Neural progenitor cell (in vitro differentiated cells): ENCODE measurements around the gene TACR1. TPM values are rescaled to one million over a fixed set of nuclear protein-coding genes. Genes with fewer than 3 reads are reported as not detected.

ENCODE experiments used
- DNase-seq: peaks from one replicate; pipeline ENCODE4 v3.0.0-alpha.2; 2016; ENCODE audit warnings: low spot score
- H2AFZ ChIP-seq: fragments of 200-600 bp; sonication (generic); replicated peaks from 2 replicates; pipeline ENCODE4 v1.6.1; 2016; ENCODE audit warnings: antibody characterized with exemption
- H3F3A ChIP-seq: fragments of 200-600 bp; sonication (generic); 2 replicates; pipeline ENCODE4 v1.6.1; 2016; ENCODE audit warnings: antibody characterized with exemption, low read depth
- H3K27ac ChIP-seq: fragments of 200-600 bp; sonication (generic); 2 replicates; pipeline ENCODE4 v1.5.1; 2016; ENCODE audit warnings: mild to moderate bottlenecking
- H3K27me3 ChIP-seq: fragments of 200-600 bp; sonication (generic); 2 replicates; pipeline ENCODE4 v1.6.1; 2016; ENCODE audit warnings: mild to moderate bottlenecking, moderate library complexity
- H3K36me3 ChIP-seq: fragments of 200-600 bp; sonication (generic); 2 replicates; pipeline ENCODE4 v1.5.1; 2016
- H3K4me1 ChIP-seq: fragments of 200-600 bp; sonication (generic); 2 replicates; pipeline ENCODE4 v1.6.1; 2016; ENCODE audit warnings: mixed run types
- H3K4me2 ChIP-seq: fragments of 200-600 bp; sonication (generic); 2 replicates; pipeline ENCODE4 v1.6.1; 2016
- H3K4me3 ChIP-seq: fragments of 200-600 bp; sonication (generic); 2 replicates; pipeline ENCODE4 v1.5.1; 2016
- H3K79me2 ChIP-seq: fragments of 200-600 bp; sonication (generic); 2 replicates; pipeline ENCODE4 v1.6.1; 2016; ENCODE audit warnings: low read depth
- H3K9ac ChIP-seq: fragments of 200-600 bp; sonication (generic); 2 replicates; pipeline ENCODE4 v1.6.1; 2016
- H3K9me3 ChIP-seq: fragments of 200-600 bp; sonication (generic); 2 replicates; pipeline ENCODE4 v1.5.1; 2016; ENCODE audit warnings: low read depth
- H4K20me1 ChIP-seq: fragments of 200-600 bp; sonication (generic); 2 replicates; pipeline ENCODE4 v1.6.1; 2016; ENCODE audit warnings: low read depth
- H3K27ac Mint-ChIP-seq: 3 replicates; pipeline ENCODE4 v1.8.0; 2021; ENCODE audit warnings: mixed read lengths
- H3K27me3 Mint-ChIP-seq: 2 replicates; pipeline ENCODE4 v1.8.0; 2022; ENCODE audit warnings: low read depth, mild to moderate bottlenecking, inconsistent platforms, moderate library complexity, mixed read lengths; ENCODE audit not compliant: insufficient read depth
- H3K36me3 Mint-ChIP-seq: 3 replicates; pipeline ENCODE4 v1.8.0; 2021; ENCODE audit warnings: mixed read lengths
- H3K4me1 Mint-ChIP-seq: 3 replicates; pipeline ENCODE4 v1.8.0; 2021; ENCODE audit warnings: mixed read lengths
- H3K4me3 Mint-ChIP-seq: 3 replicates; pipeline ENCODE4 v1.8.0; 2021; ENCODE audit warnings: mild to moderate bottlenecking, moderate library complexity, mixed read lengths
- H3K9me3 Mint-ChIP-seq: 3 replicates; pipeline ENCODE4 v1.8.0; 2020; ENCODE audit warnings: mixed read lengths
- EZH2 ChIP-seq: fragments of 200-600 bp; sonication (generic); IDR thresholded peaks from 2 replicates; pipeline ENCODE4 v1.6.1; 2017; ENCODE audit warnings: antibody characterized with exemption, mild to moderate bottlenecking, moderate library complexity
- EZH2phosphoT487 ChIP-seq: fragments of 200-600 bp; sonication (generic); IDR thresholded peaks from 2 replicates; pipeline ENCODE4 v1.6.1; 2017; ENCODE audit warnings: antibody characterized with exemption
- total RNA-seq: library from RNA; depleted of rRNA; stranded (reverse); fragments of >200 nt; gene quantifications from 2 replicates; pipeline ENCODE4 v1.2.3, GENCODE V29; 2015; ENCODE audit warnings: low replicate concordance
- TF ChIP-seq, protein P1 (sequence below): fragments of 200-600 bp; sonication (generic); IDR thresholded peaks from 2 replicates; pipeline ENCODE4 v1.5.1; 2017; ENCODE audit warnings: antibody characterized with exemption, mild to moderate bottlenecking

TACR1 gene
- total RNA-seq, 1 donor from 2014 or later, result not detected

DNA sequence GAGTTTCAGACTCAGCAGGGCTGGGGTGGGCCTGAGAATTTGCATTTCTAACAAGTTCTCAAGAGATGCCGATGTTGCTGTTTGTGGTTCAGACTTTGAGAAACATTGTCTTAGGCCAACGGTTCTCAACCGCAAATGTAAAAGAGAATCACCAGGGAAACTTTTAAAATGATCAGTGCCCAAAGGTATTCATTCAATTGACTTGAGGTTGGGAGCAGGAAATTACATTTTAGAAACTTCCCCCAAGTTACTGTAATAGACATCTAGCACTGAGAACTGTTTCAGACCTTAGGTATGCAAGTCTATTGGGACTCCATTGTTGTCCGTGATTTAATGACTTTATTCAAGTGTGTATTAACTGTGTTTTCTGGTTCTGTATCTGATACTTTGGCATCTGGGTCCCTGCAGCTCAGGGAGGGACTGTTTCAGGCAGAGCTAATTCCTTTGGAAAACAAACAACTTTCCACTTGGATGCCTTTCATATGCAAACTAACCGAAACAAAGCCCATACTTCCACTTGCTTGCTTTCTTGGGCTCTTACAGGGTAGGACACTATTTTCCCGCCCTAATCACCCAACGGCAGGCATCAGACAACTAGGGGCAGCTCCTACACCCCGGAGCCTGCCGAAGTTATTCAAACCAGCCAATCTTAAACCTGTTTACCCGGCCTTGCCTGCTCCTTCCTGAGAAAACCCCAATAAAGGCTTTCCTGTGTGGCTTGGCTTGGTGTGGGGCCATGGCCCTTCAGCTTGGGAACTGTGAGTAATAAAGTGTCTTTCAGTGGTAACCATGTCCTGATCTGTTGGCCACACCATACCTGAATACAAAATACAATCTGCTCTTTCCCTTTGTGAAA is 143.3 kb downstream of the TACR1 start:
- Mint-ChIP-seq H3K36me3 (no peaks in the 10 kb centered on the region), H3K27me3 (peaks cover 4% of the 10 kb centered on the region), H3K4me3 (no peak overlapping the region), H3K27ac (no peak overlapping the region), H3K9me3 (no peaks in the 10 kb centered on the region), H3K4me1 (peaks cover 9% of the 10 kb centered on the region)
- Histone ChIP-seq H3K27ac (no peak overlapping the region), H3K4me3 (no peak overlapping the region), H2AFZ (peak overlapping the region; percentile 54), H3K9ac (no peak overlapping the region), H3K79me2 (no peaks in the 10 kb centered on the region), H3K9me3 (no peaks in the 10 kb centered on the region), H3F3A (peaks cover 28% of the 10 kb centered on the region), H3K4me1 (peaks cover 38% of the 10 kb centered on the region), H3K27me3 (no peaks in the 10 kb centered on the region), H4K20me1 (no peaks in the 10 kb centered on the region), H3K36me3 (no peaks in the 10 kb centered on the region), H3K4me2 (peak overlapping the region; percentile 45)
- TF ChIP-seq EZH2phosphoT487, result no peak
- no peak for TF ChIP-seq EZH2
- TF ChIP-seq, protein P1, sequence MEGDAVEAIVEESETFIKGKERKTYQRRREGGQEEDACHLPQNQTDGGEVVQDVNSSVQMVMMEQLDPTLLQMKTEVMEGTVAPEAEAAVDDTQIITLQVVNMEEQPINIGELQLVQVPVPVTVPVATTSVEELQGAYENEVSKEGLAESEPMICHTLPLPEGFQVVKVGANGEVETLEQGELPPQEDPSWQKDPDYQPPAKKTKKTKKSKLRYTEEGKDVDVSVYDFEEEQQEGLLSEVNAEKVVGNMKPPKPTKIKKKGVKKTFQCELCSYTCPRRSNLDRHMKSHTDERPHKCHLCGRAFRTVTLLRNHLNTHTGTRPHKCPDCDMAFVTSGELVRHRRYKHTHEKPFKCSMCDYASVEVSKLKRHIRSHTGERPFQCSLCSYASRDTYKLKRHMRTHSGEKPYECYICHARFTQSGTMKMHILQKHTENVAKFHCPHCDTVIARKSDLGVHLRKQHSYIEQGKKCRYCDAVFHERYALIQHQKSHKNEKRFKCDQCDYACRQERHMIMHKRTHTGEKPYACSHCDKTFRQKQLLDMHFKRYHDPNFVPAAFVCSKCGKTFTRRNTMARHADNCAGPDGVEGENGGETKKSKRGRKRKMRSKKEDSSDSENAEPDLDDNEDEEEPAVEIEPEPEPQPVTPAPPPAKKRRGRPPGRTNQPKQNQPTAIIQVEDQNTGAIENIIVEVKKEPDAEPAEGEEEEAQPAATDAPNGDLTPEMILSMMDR, result no peak
- peak; percentile 73 for DNase-seq

GRCh38 chr2:75055142-75055819 is 144.0 kb downstream of the TACR1 start:
- Histone ChIP-seq H3K79me2 (no peaks in the 10 kb centered on the region), H4K20me1 (no peaks in the 10 kb centered on the region), H3F3A (peaks cover 28% of the 10 kb centered on the region), H3K4me2 (peak overlapping the region; percentile 45), H3K9ac (no peak overlapping the region), H3K9me3 (no peaks in the 10 kb centered on the region), H2AFZ (peak overlapping the region; percentile 54), H3K4me1 (peaks cover 38% of the 10 kb centered on the region), H3K27me3 (no peaks in the 10 kb centered on the region), H3K4me3 (no peak overlapping the region), H3K36me3 (no peaks in the 10 kb centered on the region), H3K27ac (no peak overlapping the region)
- no peaks in the 10 kb centered on the region for H3K36me3 Mint-ChIP-seq
- H3K4me1 Mint-ChIP-seq, result peaks cover 9% of the 10 kb centered on the region
- DNase-seq, result no peak
- H3K27ac Mint-ChIP-seq, result no peak overlapping the region
- no peaks in the 10 kb centered on the region for H3K9me3 Mint-ChIP-seq
- no peak overlapping the region for H3K4me3 Mint-ChIP-seq
- peaks cover 4% of the 10 kb centered on the region for H3K27me3 Mint-ChIP-seq
- no peak for TF ChIP-seq EZH2phosphoT487
- TF ChIP-seq, protein P1, result no peak
- no peak for TF ChIP-seq EZH2

DNA sequence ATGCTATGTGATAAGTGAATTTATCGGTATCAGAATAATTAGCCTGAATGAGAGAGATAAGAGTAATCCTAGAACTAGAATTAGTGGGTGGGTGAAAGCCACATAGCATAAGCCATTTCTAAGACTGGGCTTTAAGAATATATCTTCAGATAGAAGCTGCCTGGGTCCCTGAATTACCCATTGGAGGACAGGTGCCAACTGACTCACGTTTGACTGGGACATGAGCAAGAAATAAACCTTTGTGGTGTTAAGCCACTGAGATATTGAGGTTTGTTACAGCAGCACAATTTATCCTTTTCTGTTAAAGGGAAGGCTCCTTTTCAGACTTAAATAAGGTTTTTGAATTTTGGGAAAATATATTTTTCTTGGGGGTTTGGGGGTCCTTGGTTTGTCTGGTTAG is 145.0 kb downstream of the TACR1 start:
- H2AFZ ChIP-seq, result no peak overlapping the region
- Mint-ChIP-seq H3K36me3 (no peaks in the 10 kb centered on the region), H3K9me3 (no peaks in the 10 kb centered on the region), H3K4me1 (peaks cover 9% of the 10 kb centered on the region), H3K4me3 (no peak overlapping the region), H3K27ac (no peak overlapping the region), H3K27me3 (peaks cover 4% of the 10 kb centered on the region)
- H4K20me1 ChIP-seq, result no peaks in the 10 kb centered on the region
- no peak overlapping the region for H3K4me3 ChIP-seq
- H3K4me2 ChIP-seq, result no peak overlapping the region
- no peaks in the 10 kb centered on the region for H3K9me3 ChIP-seq
- H3K9ac ChIP-seq, result no peak overlapping the region
- no peaks in the 10 kb centered on the region for H3K36me3 ChIP-seq
- H3K27me3 ChIP-seq, result no peaks in the 10 kb centered on the region
- H3K79me2 ChIP-seq, result no peaks in the 10 kb centered on the region
- peaks cover 38% of the 10 kb centered on the region for H3K4me1 ChIP-seq
- no peak for DNase-seq
- peaks cover 28% of the 10 kb centered on the region for H3F3A ChIP-seq
- no peak overlapping the region for H3K27ac ChIP-seq
- TF ChIP-seq EZH2 (no peak), EZH2phosphoT487 (no peak)
- TF ChIP-seq, protein P1, result no peak
